T-cell (primary cell): Measurements from ENCODE around the gene BTG4. TPM values are rescaled to one million over a fixed set of nuclear protein-coding genes. Genes with fewer than 3 reads are reported as not detected.

Experiments used
- ATAC-seq, 4 experiments: fragments of 200-7000 bp in 3 of 4; fragments of 150-1000 bp in 1 of 4; cut with Tn5 transposase; replicated peaks in 1 of 4; 1 replicate in 3 of 4; 2 replicates in 1 of 4; pipeline ENCODE4 v1.10.0; 2021; ENCODE audit warnings: moderate library complexity in 3 of 4, mild to moderate bottlenecking in 2 of 4, moderate number of reproducible peaks in 1 of 4
- CTCF ChIA-PET, 2 donors: fragments of 300-600 bp; sonication (Branson Sonifier 250); formaldehyde crosslinking; loops; one replicate each; lab custom pipeline; 2022; ENCODE audit warnings: antibody characterized with exemption in 2 of 2; lab: Charles Lee
- POLR2A ChIA-PET, 2 donors: fragments of 300-600 bp; sonication (Branson Sonifier 250); formaldehyde crosslinking; loops; one replicate each; lab custom pipeline; 2022; ENCODE audit warnings: antibody characterized with exemption in 2 of 2; lab: Charles Lee
- DNase-seq, 35 experiments: peaks; one replicate each; pipeline versions ENCODE4 v3.0.0 to v3.0.0-alpha.2; 2013 to 2023
- H3K27ac ChIP-seq: one replicate; pipeline ENCODE4 v1.5.1; 2013; ENCODE audit warnings: low read length
- H3K27me3 ChIP-seq, 2 experiments: replicated peaks in 1 of 2; 1 replicate in 1 of 2; 2 replicates in 1 of 2; pipeline versions ENCODE4 v1.6.1 to v1.7.0; 2013; ENCODE audit warnings: low read length in 1 of 2, mixed read lengths in 1 of 2; ENCODE audit not compliant: control insufficient read depth in 2 of 2, insufficient read depth in 2 of 2; ENCODE audit errors: extremely low read depth in 1 of 2
- H3K36me3 ChIP-seq, 2 donors: 1 replicate in 1 of 2; 2 replicates in 1 of 2; pipeline versions ENCODE4 v1.6.1 to v1.7.0; 2013; ENCODE audit warnings: low read length in 1 of 2; ENCODE audit not compliant: control insufficient read depth in 2 of 2, insufficient read depth in 1 of 2; ENCODE audit errors: extremely low read depth in 1 of 2
- H3K4me1 ChIP-seq, 2 experiments: 1 replicate in 1 of 2; 2 replicates in 1 of 2; pipeline versions ENCODE4 v1.6.1 to v1.7.0; 2013; ENCODE audit warnings: low read length in 2 of 2, mixed read lengths in 1 of 2; ENCODE audit not compliant: insufficient read depth in 2 of 2, control insufficient read depth in 1 of 2; ENCODE audit errors: extremely low read depth in 1 of 2
- H3K4me3 ChIP-seq, 2 donors: 1 replicate in 1 of 2; 2 replicates in 1 of 2; pipeline versions ENCODE4 v1.5.1 to v1.7.0; 2013; ENCODE audit warnings: mild to moderate bottlenecking in 2 of 2, low read length in 1 of 2, moderate library complexity in 1 of 2; ENCODE audit not compliant: control insufficient read depth in 1 of 2; ENCODE audit errors: extremely low read depth in 1 of 2
- H3K9me3 ChIP-seq: 2 replicates; pipeline ENCODE4 v1.7.0; 2013
- H3K27ac Mint-ChIP-seq, 2 donors: one replicate each; pipeline ENCODE4 v1.8.0; 2020 to 2021; ENCODE audit warnings: mild to moderate bottlenecking in 2 of 2, mixed read lengths in 2 of 2
- H3K27me3 Mint-ChIP-seq, 2 donors: one replicate each; pipeline ENCODE4 v1.8.0; 2021 to 2022; ENCODE audit warnings: mixed read lengths in 2 of 2
- H3K36me3 Mint-ChIP-seq: one replicate; pipeline ENCODE4 v1.8.0; 2021; ENCODE audit warnings: mixed read lengths
- H3K4me1 Mint-ChIP-seq, 3 donors: one replicate each; pipeline ENCODE4 v1.8.0; 2020 to 2022; ENCODE audit warnings: mixed read lengths in 3 of 3, mild to moderate bottlenecking in 1 of 3
- H3K4me3 Mint-ChIP-seq, 3 donors: one replicate each; pipeline ENCODE4 v1.8.0; 2020 to 2022; ENCODE audit warnings: mild to moderate bottlenecking in 3 of 3, mixed read lengths in 3 of 3, moderate library complexity in 3 of 3
- H3K9me3 Mint-ChIP-seq, 3 donors: one replicate each; pipeline ENCODE4 v1.8.0; 2020 to 2022; ENCODE audit warnings: mixed read lengths in 3 of 3
- WGBS: methylation state at CpG from one replicate; pipeline ENCODE4 v1.1.5; 2013; ENCODE audit warnings: missing lambda C conversion rate; ENCODE audit not compliant: insufficient coverage; 5-methylcytosine and 5-hydroxymethylcytosine counted together
- total RNA-seq, 35 experiments: library from RNA in 6 of 35; stranded (reverse) in 6 of 35; fragments of 120-200 nt in 1 of 35; gene quantifications; one replicate each; pipeline versions ENCODE4 v1.2.1 to v1.2.4 and lab custom pipeline; 2013 to 2026

BTG4 gene
- total RNA-seq, 5 donors from 2014 or later (not counting 1 experiment from before 2014, with no cell fraction given), result not detected

- H3K9me3 ChIP-seq, result no peaks in the 10 kb centered on the region
- Mint-ChIP-seq H3K27ac (no peak overlapping the region), H3K36me3 (no peaks in the 10 kb centered on the region), H3K9me3 (no peaks in the 10 kb centered on the region), H3K4me1 (peaks cover 16 to 22% (median 17%) of the 10 kb centered on the region in 3 donors), H3K4me3 (no peak overlapping the region), H3K27me3 (peaks cover 4 to 11% of the 10 kb centered on the region in 2 donors)
- no CpG with 5 or more reads among the region's 1 CpG for WGBS
- no peak overlapping the region for H3K4me3 ChIP-seq
- H3K27ac ChIP-seq, result no peak overlapping the region
- H3K36me3 ChIP-seq, result no peaks in the 10 kb centered on the region
- POLR2A ChIA-PET, result no interaction called here
- CTCF ChIA-PET, result no interaction called here
- ATAC-seq (no peak), DNase-seq (no peak)
- H3K4me1 ChIP-seq, result peaks cover 0 to 7% of the 10 kb centered on the region in 2 experiments
- no peaks in the 10 kb centered on the region for H3K27me3 ChIP-seq
These were observed 11.9 kb upstream of the BTG4 start for GRCh38 chr11:111524056-111524455.

GRCh38 chr11:111523343-111523742 lies 11.2 kb upstream of the BTG4 start:
- H3K4me1 ChIP-seq, result peaks cover 0 to 2% of the 10 kb centered on the region in 2 experiments
- no CpG with 5 or more reads among the region's 2 CpGs for WGBS
- Mint-ChIP-seq H3K27ac (no peak overlapping the region), H3K36me3 (no peaks in the 10 kb centered on the region), H3K9me3 (no peaks in the 10 kb centered on the region), H3K4me1 (peaks cover 9 to 15% (median 10%) of the 10 kb centered on the region in 3 donors), H3K27me3 (peaks cover 4 to 11% of the 10 kb centered on the region in 2 donors), H3K4me3 (no peak overlapping the region)
- no peaks in the 10 kb centered on the region for H3K27me3 ChIP-seq
- ChIA-PET POLR2A (no interaction called here), CTCF (no interaction called here)
- H3K27ac ChIP-seq, result no peak overlapping the region
- H3K4me3 ChIP-seq, result no peak overlapping the region
- H3K36me3 ChIP-seq, result no peaks in the 10 kb centered on the region
- no peaks in the 10 kb centered on the region for H3K9me3 ChIP-seq
- ATAC-seq (no peak), DNase-seq (no peak)

DNA sequence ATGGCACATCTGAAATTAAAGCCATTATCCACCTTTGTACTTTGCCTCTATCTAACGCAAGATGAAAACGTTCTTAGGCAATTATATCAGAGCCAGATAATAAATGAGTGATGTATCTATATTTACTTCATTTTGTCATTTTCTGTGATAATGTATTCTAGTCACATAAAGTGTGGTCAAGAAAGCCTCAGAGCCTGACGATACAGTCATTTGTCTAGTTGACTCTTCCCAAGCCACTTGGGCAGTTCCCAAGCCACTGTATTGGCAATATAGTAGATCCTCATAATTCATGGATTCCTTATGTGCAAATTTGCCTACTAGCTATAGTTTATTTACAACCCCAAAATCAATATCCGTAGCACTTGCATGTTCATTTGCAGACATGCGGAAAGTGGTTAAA lies 10.2 kb upstream of the BTG4 start:
- no peak overlapping the region for H3K4me3 ChIP-seq
- no peak for ATAC-seq
- 93% methylated on average over 2 of the region's 5 CpGs for WGBS
- H3K27me3 ChIP-seq, result no peaks in the 10 kb centered on the region
- H3K27me3 Mint-ChIP-seq, result peaks cover 4 to 13% of the 10 kb centered on the region in 2 donors
- H3K4me1 ChIP-seq, result no peaks in the 10 kb centered on the region
- no peaks in the 10 kb centered on the region for H3K36me3 ChIP-seq
- H3K4me3 Mint-ChIP-seq, result no peak overlapping the region
- H3K9me3 Mint-ChIP-seq, result no peaks in the 10 kb centered on the region
- DNase-seq, result no peak
- no peak overlapping the region for H3K27ac ChIP-seq
- H3K9me3 ChIP-seq, result no peaks in the 10 kb centered on the region
- ChIA-PET CTCF (no interaction called here), POLR2A (no interaction called here)
- no peak overlapping the region for H3K27ac Mint-ChIP-seq
- peaks cover 3% of the 10 kb centered on the region for H3K36me3 Mint-ChIP-seq
- peaks cover 9 to 13% (median 10%) of the 10 kb centered on the region in 3 donors for H3K4me1 Mint-ChIP-seq

DNA sequence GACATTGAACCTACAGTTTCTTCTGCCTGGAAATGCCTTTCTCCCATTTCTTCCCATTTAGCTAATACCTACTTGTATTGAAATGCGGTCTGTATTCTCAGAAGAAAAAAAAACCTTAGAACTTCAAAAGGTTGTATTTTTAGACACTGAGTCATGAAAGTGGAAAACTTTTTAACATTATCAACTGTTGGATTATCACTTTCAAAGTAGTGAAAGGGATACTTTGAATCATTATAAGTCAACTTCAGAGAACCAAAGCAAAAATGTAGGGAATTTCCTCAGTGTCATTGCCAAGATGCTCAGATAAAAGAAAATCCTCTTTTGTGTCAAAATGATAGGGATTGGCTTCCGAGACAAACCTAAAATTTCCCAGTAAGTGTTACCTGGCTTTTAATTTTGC lies 8.9 kb upstream of the BTG4 start:
- H3K9me3 ChIP-seq, result no peaks in the 10 kb centered on the region
- H3K27ac ChIP-seq, result no peak overlapping the region
- peaks cover 4 to 15% of the 10 kb centered on the region in 2 donors for H3K27me3 Mint-ChIP-seq
- no peaks in the 10 kb centered on the region for H3K36me3 ChIP-seq
- no CpG with 5 or more reads among the region's 2 CpGs for WGBS
- H3K9me3 Mint-ChIP-seq, result no peaks in the 10 kb centered on the region
- DNase-seq (no peak), ATAC-seq (no peak)
- H3K4me3 ChIP-seq, result no peak overlapping the region
- H3K27ac Mint-ChIP-seq, result no peak overlapping the region
- peaks cover 3% of the 10 kb centered on the region for H3K36me3 Mint-ChIP-seq
- H3K4me3 Mint-ChIP-seq, result no peak overlapping the region
- no peaks in the 10 kb centered on the region for H3K27me3 ChIP-seq
- POLR2A ChIA-PET, result no interaction called here
- peaks cover 4 to 7% (median 4%) of the 10 kb centered on the region in 3 donors for H3K4me1 Mint-ChIP-seq
- no peaks in the 10 kb centered on the region for H3K4me1 ChIP-seq
- CTCF ChIA-PET, result no interaction called here

- no peaks in the 10 kb centered on the region for H3K36me3 ChIP-seq
- no peak overlapping the region for H3K27ac Mint-ChIP-seq
- H3K36me3 Mint-ChIP-seq, result peaks cover 3% of the 10 kb centered on the region
- no peak overlapping the region for H3K4me3 ChIP-seq
- peaks cover 0 to under 1% (median 0%) of the 10 kb centered on the region in 3 donors for H3K4me1 Mint-ChIP-seq
- H3K4me1 ChIP-seq, result no peaks in the 10 kb centered on the region
- no peaks in the 10 kb centered on the region for H3K9me3 Mint-ChIP-seq
- no peaks in the 10 kb centered on the region for H3K9me3 ChIP-seq
- no peak for ATAC-seq
- peaks cover 4 to 15% of the 10 kb centered on the region in 2 donors for H3K27me3 Mint-ChIP-seq
- no peaks in the 10 kb centered on the region for H3K27me3 ChIP-seq
- no peak overlapping the region for H3K27ac ChIP-seq
- ChIA-PET CTCF (no interaction called here), POLR2A (no interaction called here)
- DNase-seq, result no peak
- no peak overlapping the region for H3K4me3 Mint-ChIP-seq
- WGBS, result no CpG with 5 or more reads among the region's 2 CpGs
These were observed 8.4 kb upstream of the BTG4 start for GRCh38 chr11:111520560-111520959.

GRCh38 chr11:111518668-111519067 lies 6.5 kb upstream of the BTG4 start:
- no peak for DNase-seq
- H3K36me3 Mint-ChIP-seq, result peaks cover 3% of the 10 kb centered on the region
- Histone ChIP-seq H3K4me1 (peaks cover 8 to 9% of the 10 kb centered on the region in 2 experiments), H3K4me3 (no peak overlapping the region), H3K27me3 (peaks cover 6 to 10% of the 10 kb centered on the region in 2 experiments), H3K36me3 (no peaks in the 10 kb centered on the region), H3K9me3 (no peaks in the 10 kb centered on the region), H3K27ac (no peak overlapping the region)
- H3K9me3 Mint-ChIP-seq, result no peaks in the 10 kb centered on the region
- ChIA-PET CTCF (no interaction called here), POLR2A (no interaction called here)
- WGBS, result no CpG with 5 or more reads among the region's 1 CpG
- no peak overlapping the region for H3K27ac Mint-ChIP-seq
- no peak overlapping the region for H3K4me3 Mint-ChIP-seq
- H3K27me3 Mint-ChIP-seq, result peaks cover 12 to 21% of the 10 kb centered on the region in 2 donors
- ATAC-seq, result no peak
- peaks cover 0 to 6% (median 4%) of the 10 kb centered on the region in 3 donors for H3K4me1 Mint-ChIP-seq

GRCh38 chr11:111515591-111515990 lies 3.4 kb upstream of the BTG4 start:
- Mint-ChIP-seq H3K27me3 (peaks cover 21 to 41% of the 10 kb centered on the region in 2 donors), H3K9me3 (no peaks in the 10 kb centered on the region), H3K4me3 (no peak overlapping the region), H3K4me1 (peaks cover 0 to 16% (median 14%) of the 10 kb centered on the region in 3 donors), H3K27ac (no peak overlapping the region), H3K36me3 (peaks cover 3% of the 10 kb centered on the region)
- peaks cover 13 to 14% of the 10 kb centered on the region in 2 experiments for H3K4me1 ChIP-seq
- H3K4me3 ChIP-seq, result no peak overlapping the region
- H3K9me3 ChIP-seq, result no peaks in the 10 kb centered on the region
- H3K27me3 ChIP-seq, result peaks cover 13 to 24% of the 10 kb centered on the region in 2 experiments
- 65% methylated on average over 2 of the region's 2 CpGs for WGBS
- no peaks in the 10 kb centered on the region for H3K36me3 ChIP-seq
- no peak for DNase-seq
- CTCF ChIA-PET, result no interaction called here
- POLR2A ChIA-PET, result interaction anchor here in 1 of 2 donors (0.7 kb wide), 1 partner anchor 34 kb away, joined by 3 read pairs; no protein-coding TSS in a partner anchor
- no peak for ATAC-seq
- no peak overlapping the region for H3K27ac ChIP-seq
